CD8-positive, alpha-beta memory T cell (primary cell): ENCODE data around the gene RPLP2. TPM values are rescaled to one million over a fixed set of nuclear protein-coding genes. Genes with fewer than 3 reads are reported as not detected.

Source experiments
- CTCF ChIA-PET: fragments of 350-600 bp; sonication (Branson Sonifier 250); formaldehyde crosslinking; loops from one replicate; lab custom pipeline; 2021; ENCODE audit warnings: antibody characterized with exemption; lab: Charles Lee
- POLR2A ChIA-PET: fragments of 350-600 bp; sonication (Branson Sonifier 250); formaldehyde crosslinking; loops from one replicate; lab custom pipeline; 2021; ENCODE audit warnings: antibody characterized with exemption; lab: Charles Lee
- DNase-seq, 5 donors: peaks; one replicate each; pipeline versions ENCODE4 v3.0.0 to v3.0.0-alpha.2; 2020 to 2022; ENCODE audit warnings: mixed read lengths in 1 of 5
- H3K27ac ChIP-seq: one replicate; pipeline ENCODE4 v1.7.0; 2013; ENCODE audit warnings: low read depth, mild to moderate bottlenecking, low read length, moderate library complexity
- H3K27me3 ChIP-seq: 2 replicates; pipeline ENCODE4 v1.7.0; 2013; ENCODE audit warnings: low read length, mild to moderate bottlenecking; ENCODE audit not compliant: insufficient read depth, poor library complexity, severe bottlenecking
- H3K36me3 ChIP-seq: 2 replicates; pipeline ENCODE4 v1.7.0; 2013; ENCODE audit warnings: mild to moderate bottlenecking, low read length, moderate library complexity; ENCODE audit not compliant: insufficient read depth
- H3K4me1 ChIP-seq: 2 replicates; pipeline ENCODE4 v1.7.0; 2013; ENCODE audit warnings: mild to moderate bottlenecking, low read length, moderate library complexity; ENCODE audit not compliant: insufficient read depth
- H3K4me3 ChIP-seq: 2 replicates; pipeline ENCODE4 v1.7.0; 2013; ENCODE audit warnings: mild to moderate bottlenecking, low read length
- H3K9me3 ChIP-seq: 2 replicates; pipeline ENCODE4 v1.7.0; 2013; ENCODE audit warnings: mild to moderate bottlenecking, low read length
- H3K27ac Mint-ChIP-seq, 8 donors: one replicate each; pipeline ENCODE4 v1.8.0; 2020 to 2021; ENCODE audit warnings: mixed read lengths in 8 of 8, mild to moderate bottlenecking in 6 of 8, inconsistent platforms in 3 of 8, moderate library complexity in 3 of 8
- H3K27me3 Mint-ChIP-seq, 2 donors: one replicate each; pipeline ENCODE4 v1.8.0; 2020 to 2021; ENCODE audit warnings: mixed read lengths in 2 of 2, mild to moderate bottlenecking in 1 of 2, moderate library complexity in 1 of 2
- H3K36me3 Mint-ChIP-seq, 3 donors: one replicate each; pipeline ENCODE4 v1.8.0; 2020 to 2021; ENCODE audit warnings: mixed read lengths in 3 of 3, inconsistent platforms in 1 of 3, mild to moderate bottlenecking in 1 of 3
- H3K4me1 Mint-ChIP-seq, 3 donors: one replicate each; pipeline ENCODE4 v1.8.0; 2020 to 2021; ENCODE audit warnings: mixed read lengths in 3 of 3, inconsistent platforms in 1 of 3, mild to moderate bottlenecking in 1 of 3
- H3K4me3 Mint-ChIP-seq, 7 donors: one replicate each; pipeline ENCODE4 v1.8.0; 2020 to 2021; ENCODE audit warnings: mixed read lengths in 7 of 7, mild to moderate bottlenecking in 6 of 7, moderate library complexity in 4 of 7, inconsistent platforms in 2 of 7
- H3K9me3 Mint-ChIP-seq, 5 donors: one replicate each; pipeline ENCODE4 v1.8.0; 2020 to 2022; ENCODE audit warnings: mixed read lengths in 5 of 5, mild to moderate bottlenecking in 3 of 5, moderate library complexity in 2 of 5, inconsistent platforms in 1 of 5
- polyA plus RNA-seq: library from polyadenylated mRNA; unstranded; fragments of 300-500 nt; fragmentation: Illumina TruSeq; gene quantifications from one replicate; pipeline ENCODE4 v1.2.3, GENCODE V29; 2021
- total RNA-seq, 2 experiments: library from RNA; stranded (reverse); gene quantifications; one replicate each; pipeline ENCODE4 v1.2.3, GENCODE V29; 2021

RPLP2 gene
- total RNA-seq: 1,000 to 10,000 TPM; 2,769 to 2,922 TPM
- 3,158 TPM for polyA plus RNA-seq

- Histone ChIP-seq H3K27me3 (no peaks in the 10 kb centered on the region), H3K27ac (peak within 1 kb of the TSS; percentile 92), H3K9me3 (no peaks in the 10 kb centered on the region), H3K4me1 (peaks cover 27% of the 10 kb centered on the region), H3K36me3 (peaks cover 20% of the 10 kb centered on the region), H3K4me3 (peak within 1 kb of the TSS; percentile 100)
- H3K9me3 Mint-ChIP-seq: no peaks in the 10 kb centered on the region
- peaks cover 33 to 51% (median 34%) of the 10 kb centered on the region in 3 donors for H3K4me1 Mint-ChIP-seq
- H3K27ac Mint-ChIP-seq: peak within 1 kb of the TSS; percentile 97 to 100 (median 98)
- POLR2A ChIA-PET: interaction anchor here (0.6 to 2.0 kb wide), 10 partner anchors 10 to 602 kb away, joined by 3 to 38 read pairs (median 4); partner anchors contain the start of genes BET1L, CD151, HRAS and PNPLA2
- CTCF ChIA-PET: interaction anchor here (1.4 to 1.6 kb wide), 2 partner anchors 10 to 13 kb away, joined by 4 to 5 read pairs; no protein-coding TSS in a partner anchor
- no peaks in the 10 kb centered on the region for H3K27me3 Mint-ChIP-seq
- peak within 1 kb of the TSS; percentile 94 to 100 (median 95) for H3K4me3 Mint-ChIP-seq
- DNase-seq: peak; percentile 95 to 98 (median 97)
- H3K36me3 Mint-ChIP-seq: peaks cover 0 to 38% (median 2%) of the 10 kb centered on the region in 3 donors
These were observed at the start of gene RPLP2 for GRCh38 chr11:809287-810039. RPLP2 (plus strand) TSS chr11:809967; CDS start chr11:810235, 268 bp downstream.

- Mint-ChIP-seq H3K4me1 (no peaks in the 10 kb centered on the region), H3K36me3 (peaks cover 0 to 66% (median 9%) of the 10 kb centered on the region in 3 donors), H3K9me3 (no peaks in the 10 kb centered on the region), H3K27me3 (no peaks in the 10 kb centered on the region), H3K4me3 (no peak overlapping the region), H3K27ac (peak overlapping the region in 1 of 8 donors; percentile 9)
- Histone ChIP-seq H3K27me3 (no peaks in the 10 kb centered on the region), H3K27ac (no peak overlapping the region), H3K9me3 (no peaks in the 10 kb centered on the region), H3K36me3 (peaks cover 38% of the 10 kb centered on the region), H3K4me1 (no peaks in the 10 kb centered on the region), H3K4me3 (no peak overlapping the region)
- no peak for DNase-seq
- CTCF ChIA-PET: interaction anchor here (2.3 kb wide), 1 partner anchor 12 kb away, joined by 7 read pairs; the partner anchor contains the start of gene TALDO1
- POLR2A ChIA-PET: no interaction called here
These were observed 49.5 kb upstream of the RPLP2 start for GRCh38 chr11:760236-760635.

DNA sequence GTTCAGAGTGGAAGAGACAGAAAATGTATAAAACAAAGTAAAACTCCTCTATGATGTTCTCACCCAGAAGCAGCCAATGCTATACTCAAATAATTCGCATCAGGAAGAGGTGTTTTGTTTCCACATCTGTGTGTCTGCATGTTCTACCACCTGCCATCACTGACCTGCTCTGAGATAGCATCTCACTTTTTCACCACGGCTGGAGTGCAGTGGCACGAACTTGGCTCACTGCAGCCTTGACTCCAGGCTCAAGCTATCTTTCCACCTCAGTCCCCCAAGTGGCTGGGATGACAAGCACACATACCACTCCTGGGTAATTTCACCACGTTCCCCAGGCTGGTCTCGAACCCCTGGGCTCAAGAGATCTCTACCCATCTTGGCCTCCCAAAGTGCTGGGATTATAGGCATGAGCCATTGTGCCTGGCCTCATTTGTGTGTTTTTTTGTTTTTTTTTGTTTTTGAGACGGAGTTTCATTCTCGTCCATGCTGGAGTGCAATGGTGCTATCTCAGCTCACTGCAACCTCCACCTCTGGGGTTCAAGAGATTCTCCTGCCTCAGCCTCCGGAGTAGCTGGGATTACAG lies 48.1 kb upstream of the RPLP2 start:
- Histone ChIP-seq H3K27me3 (no peaks in the 10 kb centered on the region), H3K4me1 (no peaks in the 10 kb centered on the region), H3K36me3 (peaks cover 38% of the 10 kb centered on the region), H3K27ac (no peak overlapping the region), H3K9me3 (no peaks in the 10 kb centered on the region), H3K4me3 (no peak overlapping the region)
- ChIA-PET POLR2A (interaction anchor here (0.6 kb wide), 1 partner anchor 304 kb away, joined by 3 read pairs; no protein-coding TSS in a partner anchor), CTCF (interaction anchor here (1.3 to 1.8 kb wide), 2 partner anchors 14 to 36 kb away, joined by 4 to 6 read pairs; partner anchors contain the start of gene TALDO1)
- Mint-ChIP-seq H3K27ac (peak overlapping the region in 1 of 8 donors; percentile 58), H3K27me3 (no peaks in the 10 kb centered on the region), H3K4me1 (no peaks in the 10 kb centered on the region), H3K4me3 (no peak overlapping the region), H3K9me3 (no peaks in the 10 kb centered on the region), H3K36me3 (peaks cover 0 to 67% (median 9%) of the 10 kb centered on the region in 3 donors)
- DNase-seq: no peak

DNA sequence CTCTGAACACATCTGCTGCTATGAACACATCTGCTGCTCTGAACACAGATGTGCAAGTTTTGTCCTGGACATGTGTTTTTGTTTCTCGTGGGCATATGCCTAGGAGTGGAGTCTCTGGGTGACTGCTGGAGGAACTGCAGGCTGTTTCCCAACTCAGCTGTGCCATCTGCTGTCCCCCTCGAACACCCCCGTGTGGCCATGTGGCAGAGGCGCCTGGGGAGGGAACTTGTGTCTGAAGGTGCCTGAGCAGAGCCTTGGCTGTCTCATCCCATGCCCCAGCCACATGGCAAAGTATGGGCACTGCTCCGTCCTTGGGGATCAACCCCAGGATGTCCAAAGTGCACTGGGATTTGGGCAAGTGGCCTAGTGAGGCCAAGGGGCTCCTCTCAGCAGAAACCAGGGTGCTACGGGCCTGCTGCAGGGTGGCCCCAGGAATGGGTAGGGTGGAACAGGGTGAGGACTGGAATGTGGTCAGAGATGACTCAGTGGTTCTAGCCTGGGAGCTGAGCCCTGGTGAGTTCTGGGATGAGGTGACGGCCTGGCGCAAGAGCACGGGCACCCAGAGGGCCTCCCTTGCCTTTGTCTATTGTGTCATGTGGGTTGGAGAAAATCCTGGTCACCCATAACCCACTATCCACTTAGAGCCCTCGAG lies 47.2 kb upstream of the RPLP2 start:
- Mint-ChIP-seq H3K4me3 (no peak overlapping the region), H3K27me3 (no peaks in the 10 kb centered on the region), H3K36me3 (peaks cover 0 to 66% (median 4%) of the 10 kb centered on the region in 3 donors), H3K27ac (peak overlapping the region in 3 of 8 donors; percentile 46 to 64 (median 58)), H3K9me3 (no peaks in the 10 kb centered on the region), H3K4me1 (no peaks in the 10 kb centered on the region)
- Histone ChIP-seq H3K27me3 (no peaks in the 10 kb centered on the region), H3K27ac (no peak overlapping the region), H3K4me3 (no peak overlapping the region), H3K36me3 (peaks cover 34% of the 10 kb centered on the region), H3K9me3 (no peaks in the 10 kb centered on the region), H3K4me1 (no peaks in the 10 kb centered on the region)
- ChIA-PET POLR2A (no interaction called here), CTCF (interaction anchor here (1.3 to 1.8 kb wide), 2 partner anchors 15 to 37 kb away, joined by 4 to 6 read pairs; partner anchors contain the start of gene TALDO1)
- no peak for DNase-seq

- H3K4me1 ChIP-seq: no peaks in the 10 kb centered on the region
- no peaks in the 10 kb centered on the region for H3K9me3 Mint-ChIP-seq
- H3K27me3 Mint-ChIP-seq: no peaks in the 10 kb centered on the region
- no peak for DNase-seq
- H3K27ac ChIP-seq: no peak overlapping the region
- H3K27ac Mint-ChIP-seq: peak overlapping the region in 1 of 8 donors; percentile 29
- H3K9me3 ChIP-seq: no peaks in the 10 kb centered on the region
- POLR2A ChIA-PET: interaction anchor here (0.5 kb wide), 1 partner anchor 15 kb away, joined by 3 read pairs; no protein-coding TSS in a partner anchor
- no peaks in the 10 kb centered on the region for H3K27me3 ChIP-seq
- peaks cover 0 to 64% (median 2%) of the 10 kb centered on the region in 3 donors for H3K36me3 Mint-ChIP-seq
- CTCF ChIA-PET: no interaction called here
- no peaks in the 10 kb centered on the region for H3K4me1 Mint-ChIP-seq
- H3K4me3 Mint-ChIP-seq: no peak overlapping the region
- no peak overlapping the region for H3K4me3 ChIP-seq
- H3K36me3 ChIP-seq: peaks cover 33% of the 10 kb centered on the region
These were observed 46.7 kb upstream of the RPLP2 start for GRCh38 chr11:763073-763463.

DNA sequence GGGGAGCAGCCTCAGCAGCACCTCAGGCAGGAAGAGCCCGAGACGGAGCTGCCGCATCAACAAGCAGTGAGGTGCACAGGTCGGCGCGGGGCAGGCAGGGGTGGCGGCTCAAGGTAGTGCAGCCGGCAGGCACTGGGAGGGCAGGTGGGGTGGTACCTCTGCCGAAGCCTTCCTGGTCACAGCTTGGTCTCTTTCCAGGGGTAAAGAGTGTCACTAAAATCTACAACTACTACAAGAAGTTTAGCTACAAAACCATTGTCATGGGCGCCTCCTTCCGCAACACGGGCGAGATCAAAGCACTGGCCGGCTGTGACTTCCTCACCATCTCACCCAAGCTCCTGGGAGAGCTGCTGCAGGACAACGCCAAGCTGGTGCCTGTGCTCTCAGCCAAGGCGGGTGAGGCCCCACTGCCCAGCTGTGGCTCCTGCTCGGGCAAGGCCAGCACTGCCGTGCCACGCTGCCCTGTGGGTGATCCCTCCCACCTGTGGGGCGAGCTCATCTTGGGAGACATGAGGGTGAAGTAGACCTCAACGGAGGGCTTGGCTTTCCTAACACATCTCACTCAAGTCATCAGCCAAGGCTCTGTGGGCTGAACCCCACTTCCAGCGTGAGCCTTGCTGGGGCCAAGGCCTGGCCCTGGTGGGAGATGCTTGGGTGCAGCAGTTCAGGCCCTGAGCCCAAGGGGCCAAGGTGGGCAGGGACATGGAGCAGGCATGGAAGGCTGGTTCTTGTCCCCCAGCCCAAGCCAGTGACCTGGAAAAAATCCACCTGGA lies 46.0 kb upstream of the RPLP2 start:
- Histone ChIP-seq H3K27ac (no peak overlapping the region), H3K4me1 (no peaks in the 10 kb centered on the region), H3K36me3 (peaks cover 33% of the 10 kb centered on the region), H3K9me3 (no peaks in the 10 kb centered on the region), H3K27me3 (no peaks in the 10 kb centered on the region), H3K4me3 (no peak overlapping the region)
- Mint-ChIP-seq H3K9me3 (no peaks in the 10 kb centered on the region), H3K4me1 (no peaks in the 10 kb centered on the region), H3K27me3 (no peaks in the 10 kb centered on the region), H3K4me3 (no peak overlapping the region), H3K36me3 (peaks cover 0 to 60% (median 2%) of the 10 kb centered on the region in 3 donors), H3K27ac (no peak overlapping the region)
- POLR2A ChIA-PET: interaction anchor here (0.5 kb wide), 1 partner anchor 14 kb away, joined by 3 read pairs; no protein-coding TSS in a partner anchor
- DNase-seq: no peak
- CTCF ChIA-PET: interaction anchor here (1.6 kb wide), 1 partner anchor 209 kb away, joined by 4 read pairs; no protein-coding TSS in a partner anchor

- Histone ChIP-seq H3K4me1 (no peaks in the 10 kb centered on the region), H3K4me3 (no peak overlapping the region), H3K36me3 (peaks cover 33% of the 10 kb centered on the region), H3K27ac (no peak overlapping the region), H3K27me3 (no peaks in the 10 kb centered on the region), H3K9me3 (no peaks in the 10 kb centered on the region)
- POLR2A ChIA-PET: no interaction called here
- DNase-seq: no peak
- Mint-ChIP-seq H3K4me3 (no peak overlapping the region), H3K4me1 (no peaks in the 10 kb centered on the region), H3K36me3 (peaks cover 0 to 58% (median 2%) of the 10 kb centered on the region in 3 donors), H3K27ac (peak overlapping the region in 1 of 8 donors; percentile 24), H3K9me3 (no peaks in the 10 kb centered on the region), H3K27me3 (no peaks in the 10 kb centered on the region)
- CTCF ChIA-PET: interaction anchor here (1.2 to 1.7 kb wide), 3 partner anchors 151 to 245 kb away, joined by 3 to 4 read pairs (median 4); no protein-coding TSS in a partner anchor
These were observed 45.3 kb upstream of the RPLP2 start for GRCh38 chr11:764322-765024.
